NCI-H748 treated with DMSO at 0.1 percent for 48 hours (cell line): ENCODE results near the gene GLT6D1.
"Not testable (repeated sequence)": the region's sequence is repeated elsewhere in the genome, so short reads cannot be mapped to it uniquely, and the experiment has no call there.

Experiments used
- DNase-seq: peaks from one replicate; lab custom pipeline; 2025; lab: John Stamatoyannopoulos, UW

Gene GLT6D1, protein sequence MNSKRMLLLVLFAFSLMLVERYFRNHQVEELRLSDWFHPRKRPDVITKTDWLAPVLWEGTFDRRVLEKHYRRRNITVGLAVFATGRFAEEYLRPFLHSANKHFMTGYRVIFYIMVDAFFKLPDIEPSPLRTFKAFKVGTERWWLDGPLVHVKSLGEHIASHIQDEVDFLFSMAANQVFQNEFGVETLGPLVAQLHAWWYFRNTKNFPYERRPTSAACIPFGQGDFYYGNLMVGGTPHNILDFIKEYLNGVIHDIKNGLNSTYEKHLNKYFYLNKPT

DNA sequence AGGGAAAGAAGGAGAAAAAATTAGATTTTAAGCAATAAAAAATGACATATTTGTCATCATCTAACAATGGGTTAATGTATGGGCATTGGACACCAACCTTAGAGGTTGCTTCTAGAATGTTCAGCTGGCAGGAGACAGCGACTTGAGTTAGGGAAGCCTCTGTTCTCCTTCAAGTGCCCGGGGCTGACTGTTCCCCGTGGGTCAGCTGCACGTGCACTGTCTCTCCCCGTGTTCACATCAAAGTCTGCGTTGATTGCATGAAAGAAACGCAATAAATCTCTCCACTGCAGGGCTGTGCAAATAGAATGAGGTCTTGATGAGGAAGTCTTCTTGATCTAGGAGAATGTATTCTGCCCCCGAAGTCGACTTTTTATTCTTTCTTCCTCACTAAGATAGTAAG, at the start of gene GLT6D1:
Gene GLT6D1, minus strand, starts transcription at position 345 of the 400 bp plus-strand sequence. CDS start 353 bp downstream, outside the sequence.
- DNase-seq: no peak

DNA sequence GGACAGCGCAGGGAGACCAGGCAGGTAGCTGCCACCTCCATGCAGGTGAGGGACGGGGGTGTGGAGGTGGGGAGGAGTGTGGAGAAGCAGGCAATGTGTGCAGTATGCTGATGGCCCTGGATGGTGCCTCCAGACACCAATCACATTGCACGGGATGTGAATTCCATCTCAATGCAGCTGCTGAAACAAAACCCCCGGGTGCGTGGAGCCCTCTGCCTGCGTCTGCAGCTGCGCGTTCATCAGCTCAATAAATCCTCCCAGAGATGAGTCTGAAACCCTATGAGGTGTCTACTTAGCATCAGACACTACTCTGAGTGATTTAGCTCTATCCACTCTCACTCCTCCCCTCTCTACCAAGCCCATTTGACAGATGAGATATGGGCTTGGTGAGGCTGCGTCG, 49.7 kb upstream of the GLT6D1 start:
- no peak for DNase-seq

DNA sequence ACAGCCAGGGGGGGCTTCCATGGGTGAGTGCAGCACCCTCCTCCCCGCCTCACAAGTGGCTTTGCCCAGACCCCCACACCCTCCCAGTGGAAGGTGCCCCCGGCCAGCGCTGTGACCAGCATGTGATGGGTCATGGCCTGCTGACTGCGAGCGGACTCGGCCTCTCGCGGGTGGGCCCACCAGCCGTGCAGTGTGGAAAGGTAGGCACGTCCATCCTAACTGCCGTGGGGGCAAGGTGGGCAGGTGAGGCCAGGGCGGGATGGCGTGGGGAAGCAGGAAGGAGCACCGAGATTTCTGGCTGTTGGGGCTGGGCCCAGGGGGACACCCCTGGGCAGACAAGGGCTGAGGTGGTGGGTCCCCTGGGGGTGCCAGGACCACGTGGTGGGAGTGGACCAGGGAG, 47.9 kb upstream of the GLT6D1 start:
- no peak for DNase-seq

DNA sequence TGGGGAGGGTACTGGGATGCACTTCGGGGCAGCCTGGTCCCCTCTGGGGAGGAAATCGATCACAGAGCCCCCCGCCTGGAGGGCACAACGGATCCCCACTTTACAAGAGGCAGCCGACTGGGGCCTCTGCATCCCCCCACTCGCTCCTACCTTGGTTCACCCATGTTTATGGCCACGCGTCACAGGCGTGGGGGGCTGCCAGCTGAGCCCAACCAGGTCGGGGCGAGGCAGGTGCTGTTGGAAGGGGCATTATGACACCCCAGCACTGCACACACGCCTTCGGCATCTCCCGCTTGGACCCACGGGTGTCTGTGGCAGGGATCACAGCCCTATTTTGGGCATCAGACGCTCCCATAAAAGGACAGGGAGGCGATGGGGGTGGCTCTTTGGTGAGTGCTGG, 45.4 kb upstream of the GLT6D1 start:
- DNase-seq: no peak

DNA sequence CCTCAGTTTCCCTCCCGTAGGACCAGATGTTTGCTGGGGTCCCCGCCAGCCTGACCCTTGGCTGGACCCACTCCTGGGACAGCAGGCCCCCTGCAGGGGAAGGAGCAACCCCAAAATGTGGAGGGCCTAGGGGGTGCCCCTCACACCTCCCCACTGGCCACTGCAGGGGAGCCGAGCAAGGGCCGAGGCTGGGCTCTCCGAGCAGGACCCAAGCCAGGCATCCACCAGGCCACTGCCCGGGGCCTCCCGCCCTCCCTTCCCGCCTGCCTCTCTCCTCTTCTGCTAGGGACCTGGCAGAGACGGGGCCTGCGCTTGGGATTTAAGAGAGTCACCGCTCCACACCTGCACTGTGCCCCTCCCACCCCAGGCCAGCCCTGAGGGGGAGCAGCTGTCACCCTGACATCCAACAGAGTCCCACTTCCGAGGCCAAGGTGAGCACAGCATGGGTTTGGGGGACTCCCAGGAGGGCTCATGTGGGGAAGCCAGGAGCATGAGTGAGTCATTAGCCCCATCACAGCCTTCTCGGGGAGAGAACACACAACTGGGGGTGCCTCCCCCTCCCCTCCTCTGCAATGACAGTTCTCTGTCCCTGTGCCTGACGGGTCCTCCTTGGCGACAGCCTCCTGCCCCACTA, 44.2 kb upstream of the GLT6D1 start:
- no peak for DNase-seq

DNA sequence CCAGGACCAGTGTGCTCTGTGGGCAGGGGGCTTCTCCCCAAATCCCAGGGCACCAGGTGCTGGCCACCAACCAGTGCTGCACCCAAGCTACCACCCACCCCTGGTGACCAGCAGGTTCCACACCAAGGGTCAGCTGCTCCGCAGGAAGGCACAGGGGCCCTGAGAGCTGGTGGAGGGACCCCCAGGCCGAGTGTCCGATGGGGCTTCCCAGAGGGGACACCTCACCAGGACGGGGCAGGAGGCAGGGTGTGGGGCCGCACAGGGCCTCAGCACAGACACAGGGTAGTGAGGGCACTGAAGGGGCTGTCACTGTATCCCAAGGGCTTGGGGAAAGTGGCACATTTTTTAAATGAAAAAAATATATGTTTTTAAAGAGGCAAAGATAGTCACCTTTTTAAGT, 41.8 kb upstream of the GLT6D1 start:
- no peak for DNase-seq

DNA sequence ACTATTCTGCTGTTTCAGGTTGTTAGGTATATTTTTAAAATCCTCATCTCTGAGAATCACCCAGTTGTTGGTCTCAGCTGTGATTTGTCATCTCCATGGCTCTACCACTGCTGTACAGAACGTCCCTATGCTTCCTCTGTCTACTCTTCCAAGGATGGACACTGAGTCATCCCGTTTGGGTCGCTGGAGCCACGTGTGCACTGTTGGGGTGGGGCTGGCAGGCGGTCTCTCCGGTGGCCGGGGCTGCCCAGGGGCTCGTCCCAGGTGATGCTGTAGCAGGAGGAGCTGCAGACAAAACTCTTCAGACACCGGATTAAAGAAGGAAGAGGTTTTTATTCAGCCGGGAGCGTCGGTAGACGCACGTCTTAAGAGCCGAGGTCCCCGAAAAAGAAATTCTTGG, 40.7 kb upstream of the GLT6D1 start:
- no peak for DNase-seq

DNA sequence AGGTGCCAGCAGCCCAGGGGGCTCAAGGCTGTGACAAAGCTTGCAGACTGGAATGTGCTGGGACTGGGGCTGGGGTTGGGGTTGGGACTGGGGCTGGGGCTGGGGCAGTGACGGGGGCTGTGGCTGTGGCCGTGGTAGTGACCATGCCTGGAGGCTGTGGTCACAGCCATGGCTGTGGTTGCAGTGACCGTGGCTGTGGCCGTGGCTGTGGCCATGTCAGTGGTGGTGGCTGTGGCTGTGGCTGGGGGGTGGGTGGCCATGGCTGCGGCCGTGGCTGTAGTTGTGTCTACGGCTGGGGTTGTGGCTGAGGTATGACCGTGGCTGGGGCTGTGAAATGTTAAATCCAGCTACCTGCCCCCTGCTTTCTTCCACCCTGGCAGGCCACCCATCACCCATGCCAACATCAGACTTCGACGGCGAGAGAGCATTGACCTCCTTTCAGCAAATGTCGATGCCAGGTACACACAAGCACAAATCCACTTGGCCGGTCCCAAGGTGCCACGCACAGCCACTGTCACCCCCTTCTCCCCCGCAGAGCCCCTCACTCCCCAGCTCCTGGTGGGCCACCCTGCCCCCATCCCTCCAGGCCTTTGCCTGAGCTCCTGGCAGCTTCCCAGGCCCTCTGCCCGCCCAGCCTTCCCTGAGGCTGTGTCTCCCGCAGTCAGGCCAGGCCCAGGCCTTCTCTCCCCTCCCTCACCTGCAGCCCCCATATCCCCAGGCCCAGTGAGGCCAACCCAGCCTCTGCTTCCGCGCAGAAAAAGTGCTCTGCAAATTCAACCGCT, 39.1 kb upstream of the GLT6D1 start:
- DNase-seq: no peak

DNA sequence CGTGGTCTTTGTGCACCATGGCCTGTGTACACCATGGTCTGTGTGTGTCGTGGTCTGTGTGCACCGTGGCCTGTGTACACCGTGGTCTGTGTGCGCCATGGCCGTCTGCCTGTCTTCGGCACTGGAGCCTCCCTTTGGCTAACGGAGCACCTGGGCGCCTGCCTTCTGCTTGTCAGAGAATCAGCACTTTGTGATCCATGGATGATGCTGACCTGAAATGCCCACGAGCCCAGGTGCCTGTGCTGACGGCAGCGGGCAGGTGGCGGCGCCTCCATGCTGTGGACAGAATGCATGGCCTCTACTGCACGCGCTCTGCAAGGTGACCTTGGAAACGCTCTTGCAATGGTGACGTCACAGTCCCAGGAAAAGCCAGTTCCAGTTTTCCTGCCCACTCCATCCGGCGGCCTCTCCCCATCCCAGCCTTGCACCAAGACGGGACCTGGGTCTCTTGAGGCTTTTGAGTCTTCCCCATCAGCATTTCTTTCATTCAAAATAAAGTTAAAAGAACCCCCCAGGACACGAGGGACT, 38.4 kb upstream of the GLT6D1 start:
- no peak for DNase-seq

DNA sequence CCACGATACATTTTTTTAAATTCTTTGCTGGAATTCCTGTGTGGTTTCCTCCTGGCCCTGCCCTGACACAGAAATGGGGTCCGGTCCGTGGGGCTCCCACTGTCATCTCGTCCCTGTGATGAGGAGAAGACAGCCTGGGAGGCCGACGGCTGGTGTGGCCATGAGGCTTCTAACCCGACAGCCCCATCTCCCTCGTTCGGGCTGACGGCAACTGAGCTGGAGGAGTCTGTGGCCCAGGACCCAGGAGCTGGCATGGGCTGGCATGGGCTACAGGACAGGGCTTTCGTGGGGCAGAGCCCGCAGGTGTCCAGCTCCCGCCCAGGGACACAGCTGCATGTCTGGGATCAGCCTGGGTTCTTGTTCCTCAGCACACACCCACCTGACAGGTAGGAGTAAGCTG, 37.6 kb upstream of the GLT6D1 start:
- DNase-seq: no peak

DNA sequence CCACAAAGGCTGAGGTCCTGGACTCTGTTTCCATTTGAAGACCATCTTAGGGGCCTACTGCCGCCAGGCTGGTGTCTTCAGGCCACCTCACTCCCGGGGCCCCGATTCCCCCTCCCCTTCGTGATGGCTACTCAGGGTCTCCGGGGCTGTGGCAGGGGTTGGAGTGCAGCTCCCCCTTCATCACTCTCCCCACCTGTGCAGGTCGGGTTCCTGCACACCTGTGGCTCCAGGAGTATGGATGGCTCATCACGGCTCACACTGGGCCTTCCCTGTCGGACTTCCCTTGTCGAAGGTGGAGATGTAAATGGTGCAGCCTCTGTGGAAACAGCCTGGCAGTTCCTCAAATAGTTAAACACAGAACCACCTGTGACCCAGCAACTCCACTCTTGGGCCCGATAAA, 35.6 kb upstream of the GLT6D1 start:
- no peak for DNase-seq

DNA sequence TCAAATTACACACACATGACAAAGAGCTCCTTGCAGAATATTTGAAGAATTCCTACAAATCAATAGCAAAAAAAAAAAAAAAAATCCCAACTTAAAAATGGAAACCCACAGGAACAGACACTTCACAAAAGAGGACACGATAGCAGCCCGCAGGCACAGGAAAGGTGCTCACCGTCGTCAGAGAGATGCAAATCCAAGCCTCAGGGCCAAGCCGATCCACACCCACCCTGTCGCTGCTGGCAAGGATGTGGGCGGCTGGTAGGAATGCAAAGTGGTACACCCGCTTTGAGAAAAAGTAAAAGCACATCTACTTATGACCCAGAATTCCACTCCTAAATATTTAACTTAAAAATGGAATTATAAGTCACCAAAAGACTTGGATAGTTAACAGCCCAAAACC, 34.6 kb upstream of the GLT6D1 start:
- DNase-seq: no peak

DNA sequence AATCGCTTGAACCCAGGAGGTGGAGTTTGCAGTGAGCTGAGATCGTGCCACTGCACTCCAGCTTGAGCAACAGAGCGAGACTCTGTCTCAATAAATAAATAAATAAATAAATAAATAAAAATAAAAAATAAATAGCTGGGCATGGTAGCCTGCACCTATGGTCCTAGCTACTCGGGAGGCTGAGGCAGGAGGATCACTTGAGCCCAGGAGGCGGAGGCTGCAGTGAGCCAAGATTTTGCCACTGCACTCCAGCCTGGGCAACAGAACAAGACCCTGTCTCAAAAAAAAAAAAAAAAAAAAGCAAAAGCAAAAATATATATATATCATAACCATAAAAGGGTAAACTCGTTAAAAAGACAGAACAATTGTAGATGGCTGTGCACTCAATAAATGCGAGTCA, 33.4 kb upstream of the GLT6D1 start:
- not testable (repeated sequence) for DNase-seq

DNA sequence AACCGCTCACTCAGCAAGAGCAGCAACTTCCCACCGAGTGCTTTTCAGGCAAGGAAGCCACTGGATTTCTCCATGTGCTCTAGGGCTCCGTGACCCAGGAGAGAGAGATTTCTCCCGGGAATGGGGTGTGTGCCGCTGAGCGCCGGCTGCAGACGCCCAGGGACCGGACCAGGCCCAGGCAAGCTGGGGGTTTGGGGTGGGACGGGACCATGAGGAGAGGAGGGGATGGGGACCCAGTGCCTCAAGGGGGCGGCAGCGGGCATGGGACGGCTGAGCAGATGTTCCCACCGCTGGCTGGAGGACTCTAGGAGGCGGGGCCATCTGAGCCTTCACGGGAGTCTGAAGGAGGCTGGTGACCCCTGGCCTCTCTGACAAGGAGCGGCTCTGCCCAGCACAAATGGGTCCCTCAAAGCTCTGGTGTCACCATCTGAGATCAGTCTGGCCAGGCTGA, 32.3 kb upstream of the GLT6D1 start:
- no peak for DNase-seq

DNA sequence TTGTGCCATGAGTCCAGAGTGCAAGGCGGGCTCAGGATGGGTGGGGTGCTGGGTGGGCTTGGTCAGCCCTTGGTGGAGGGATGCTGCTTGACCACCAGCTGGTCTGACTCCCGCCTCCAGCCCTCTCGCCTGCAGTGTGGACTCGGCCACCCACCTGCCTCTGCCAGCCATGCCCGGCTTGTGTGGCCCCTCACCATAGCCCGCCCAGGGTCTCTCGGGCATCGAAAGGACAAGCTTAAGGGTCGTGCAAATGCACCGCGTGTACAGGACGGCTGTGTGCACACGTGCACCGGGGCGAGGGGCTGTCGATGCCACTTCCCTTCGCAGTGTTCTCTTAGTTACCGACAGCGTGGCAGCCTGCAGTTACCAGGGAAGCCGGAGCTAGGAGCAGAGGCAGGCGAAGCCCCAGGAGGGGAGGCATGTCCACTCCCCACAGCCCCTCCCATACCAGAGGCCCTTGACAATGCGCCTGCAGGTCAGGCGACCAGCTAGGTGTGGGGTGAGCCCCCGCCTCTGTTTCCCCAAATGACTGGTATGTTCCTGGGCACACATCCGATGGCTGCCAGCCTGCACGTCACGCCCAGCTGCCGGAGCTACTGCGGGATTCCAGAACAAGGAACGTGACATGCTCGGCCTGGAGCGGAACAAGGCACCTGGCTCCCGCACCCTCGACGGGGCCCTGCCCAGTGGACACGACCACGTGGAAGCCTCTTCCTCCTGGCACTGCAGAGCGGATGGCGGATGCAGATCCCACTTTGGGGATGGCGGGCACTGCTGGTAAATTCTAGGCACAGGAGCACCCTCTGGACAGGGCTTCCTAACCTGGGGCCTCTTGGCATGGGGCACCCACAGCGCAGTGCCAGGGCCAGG, 31.6 kb upstream of the GLT6D1 start:
- DNase-seq: no peak

DNA sequence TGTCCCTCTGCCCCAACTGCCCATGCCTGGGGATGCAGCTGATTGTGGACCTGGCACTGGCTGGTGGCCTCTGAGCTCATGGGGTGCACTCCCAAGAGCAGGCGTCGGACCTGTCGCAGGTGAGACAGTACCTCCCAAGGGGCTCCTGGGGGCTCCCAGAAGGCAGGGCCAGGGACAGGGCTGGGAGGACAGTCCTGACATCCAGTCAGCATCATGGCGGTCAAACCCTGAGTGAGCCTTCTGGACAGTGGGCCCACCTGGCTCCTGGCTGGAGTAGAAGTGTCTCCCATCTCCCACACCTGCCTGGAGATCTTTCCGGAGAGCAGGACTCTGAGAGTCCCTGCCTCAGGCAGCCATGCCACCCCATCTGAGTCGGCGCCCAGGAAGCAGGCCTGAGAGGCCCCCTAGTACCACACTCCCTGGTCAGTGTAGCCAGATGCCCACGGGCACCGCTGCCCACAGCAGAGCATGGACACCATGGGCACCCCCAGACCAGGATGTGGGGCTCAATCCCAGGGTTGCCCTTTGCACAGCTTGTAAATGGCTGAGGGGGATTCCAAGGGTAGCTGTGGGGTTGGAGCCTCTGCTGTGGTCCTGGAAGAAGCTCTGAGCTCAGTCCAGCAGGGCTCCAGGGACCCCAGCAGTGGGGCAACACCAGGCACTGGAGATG, 30.4 kb upstream of the GLT6D1 start:
- DNase-seq: no peak

DNA sequence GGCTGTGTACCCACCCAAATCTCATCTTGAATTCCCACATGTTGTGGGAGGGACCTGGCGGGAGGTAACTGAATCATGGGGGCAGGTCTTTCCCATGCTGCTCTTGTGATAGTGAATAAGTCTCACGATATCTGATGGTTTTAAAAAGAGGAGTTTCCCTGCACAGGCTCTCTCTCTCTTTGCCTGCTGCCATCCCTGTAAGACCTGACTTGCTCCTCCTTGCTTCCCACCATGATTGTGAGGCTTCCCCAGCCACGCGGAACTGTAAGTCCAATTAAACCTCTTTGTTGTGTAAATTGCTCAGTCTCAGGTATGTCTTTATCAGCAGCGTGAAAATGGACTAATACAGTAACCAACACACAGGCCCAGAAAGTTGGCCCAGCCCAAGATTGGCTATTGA, 29.7 kb upstream of the GLT6D1 start:
- DNase-seq: not testable (repeated sequence)

DNA sequence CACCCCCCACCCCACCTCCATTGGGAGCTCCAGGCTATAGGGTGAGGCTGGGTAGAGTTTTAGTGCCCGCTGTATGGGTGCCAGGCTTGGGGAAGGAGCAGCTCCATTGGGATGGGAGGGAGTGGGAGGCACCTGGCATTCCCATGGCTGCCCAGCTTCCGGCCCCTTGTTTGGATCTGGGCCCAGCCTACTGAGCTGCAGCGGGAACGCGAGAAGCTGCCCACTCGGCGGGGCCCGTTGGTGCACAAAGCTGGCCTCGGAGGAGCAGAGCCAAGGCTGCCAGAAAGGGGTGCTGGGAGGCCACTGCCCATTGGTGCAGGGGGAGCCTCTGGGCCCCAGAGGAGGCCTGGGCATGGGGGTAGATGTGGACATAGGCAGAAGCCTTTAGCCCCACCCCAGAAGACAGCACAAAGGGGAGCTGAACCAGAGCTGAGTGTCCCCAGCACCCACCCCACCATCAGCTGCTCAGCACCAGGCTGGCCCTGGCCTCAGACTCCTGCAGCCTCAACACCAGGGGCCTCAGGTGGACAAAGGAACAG, 28.2 kb upstream of the GLT6D1 start:
- DNase-seq: no peak

DNA sequence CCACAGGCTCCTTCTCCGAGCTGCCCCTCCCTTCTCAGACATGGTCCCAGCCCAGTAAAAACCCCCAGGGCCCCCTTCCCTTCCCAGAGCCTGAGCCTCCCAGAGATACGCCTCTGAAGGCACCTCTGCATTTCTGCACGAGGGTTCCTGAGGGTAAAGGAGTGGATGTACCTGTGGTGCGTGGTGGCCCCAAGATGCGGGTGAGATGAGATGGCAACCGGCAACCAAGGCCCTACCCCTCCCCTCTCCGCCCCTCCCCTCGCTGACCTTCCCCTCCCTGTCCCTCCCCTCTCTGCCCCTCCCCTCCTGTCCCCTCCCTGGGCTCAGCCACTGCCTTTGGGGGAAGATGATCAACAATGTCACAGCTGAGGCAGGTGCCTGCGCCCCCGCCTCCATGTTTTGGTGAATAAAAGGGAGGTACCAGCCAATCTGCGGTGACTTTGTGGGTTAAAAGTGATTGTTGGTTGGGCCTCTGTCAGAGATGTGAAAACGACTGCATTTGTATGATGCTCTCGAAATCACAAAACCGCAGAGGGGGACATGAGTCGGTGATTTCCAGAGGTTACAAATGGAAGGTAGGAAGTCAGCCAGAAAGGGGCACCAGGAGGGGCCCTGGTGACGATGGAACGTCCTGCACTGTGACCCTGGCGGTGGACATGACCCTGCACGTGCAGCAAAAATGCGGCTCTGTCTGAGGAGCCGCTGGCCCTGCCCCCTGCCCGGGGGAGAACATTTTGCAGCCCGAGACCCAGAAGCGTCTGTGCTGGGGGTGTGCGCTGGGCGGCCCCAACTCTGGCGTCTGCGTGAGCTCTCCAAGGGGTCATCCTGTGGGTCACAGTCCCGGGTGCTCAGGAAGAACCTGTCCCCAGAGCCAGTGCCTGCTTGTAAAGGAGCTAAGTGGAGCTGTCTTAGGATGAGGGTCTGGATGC, 27.5 kb upstream of the GLT6D1 start:
- DNase-seq: no peak

DNA sequence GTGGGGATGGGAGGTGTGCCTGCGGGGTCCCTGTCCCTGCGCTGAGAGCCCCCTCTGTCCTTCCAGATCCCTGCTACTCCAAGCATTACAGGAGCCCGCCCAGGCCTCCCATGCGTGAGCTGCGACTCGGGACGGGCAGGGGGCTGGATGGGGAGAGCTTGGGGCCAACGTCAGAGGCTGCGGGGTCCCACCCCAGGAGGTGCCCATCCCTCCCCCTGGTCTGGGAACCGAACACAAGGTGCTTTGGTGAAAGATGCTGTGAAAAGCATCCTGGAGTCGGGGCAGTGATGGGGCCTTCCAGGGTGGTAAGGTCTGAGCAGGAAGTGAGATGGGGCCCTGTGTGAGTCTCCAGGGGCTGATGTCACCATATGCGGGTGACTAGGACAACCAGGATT, 26.5 kb upstream of the GLT6D1 start:
- DNase-seq: no peak
